ENCODE results near the gene XKR7. TPM values are rescaled to one million over a fixed set of nuclear protein-coding genes. Genes with fewer than 3 reads are reported as not detected.

Gene XKR7
- total and polyA plus RNA-seq, 10 of the 15 experiments (the other 5 are each of a cell fraction or from before 2014, with no cell fraction given) = not detected

DNA sequence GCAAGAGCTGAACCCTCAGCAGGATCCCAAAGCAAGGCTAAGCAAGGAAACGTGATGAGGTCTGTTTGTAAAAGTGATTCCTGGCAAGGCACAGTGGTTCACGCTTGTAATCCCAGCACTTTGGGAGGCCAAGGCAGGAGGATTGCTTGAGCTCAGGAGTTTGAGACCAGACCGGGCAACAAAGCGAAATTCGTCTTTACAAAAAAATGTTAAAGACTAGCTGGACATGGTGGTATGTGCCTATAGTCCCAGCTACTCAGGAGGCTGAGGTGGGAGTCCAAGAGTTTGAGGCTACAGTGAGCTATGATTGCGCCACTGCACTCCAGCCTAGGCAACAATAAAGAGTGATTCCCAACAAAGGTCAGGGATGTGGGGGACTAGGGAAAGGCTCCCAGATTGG is 4.1 kb upstream of the XKR7 start:
- DNase-seq (ENCODE audit: low read depth, low spot score) (no peak), FAIRE-seq (no peak), ATAC-seq (no peak)
- no TSS peak for BruUV-seq (replicated peaks)
- TF ChIP-seq NR2C2 (IDR thresholded peaks at IDR 0.05; ENCODE audit: borderline replicate concordance, control insufficient read depth, insufficient read length, low read depth) (no peak), ZZZ3 (IDR thresholded peaks at IDR 0.05; ENCODE audit: control insufficient read depth, insufficient read length, low read depth) (no peak)
- TF ChIP-seq, protein P1, sequence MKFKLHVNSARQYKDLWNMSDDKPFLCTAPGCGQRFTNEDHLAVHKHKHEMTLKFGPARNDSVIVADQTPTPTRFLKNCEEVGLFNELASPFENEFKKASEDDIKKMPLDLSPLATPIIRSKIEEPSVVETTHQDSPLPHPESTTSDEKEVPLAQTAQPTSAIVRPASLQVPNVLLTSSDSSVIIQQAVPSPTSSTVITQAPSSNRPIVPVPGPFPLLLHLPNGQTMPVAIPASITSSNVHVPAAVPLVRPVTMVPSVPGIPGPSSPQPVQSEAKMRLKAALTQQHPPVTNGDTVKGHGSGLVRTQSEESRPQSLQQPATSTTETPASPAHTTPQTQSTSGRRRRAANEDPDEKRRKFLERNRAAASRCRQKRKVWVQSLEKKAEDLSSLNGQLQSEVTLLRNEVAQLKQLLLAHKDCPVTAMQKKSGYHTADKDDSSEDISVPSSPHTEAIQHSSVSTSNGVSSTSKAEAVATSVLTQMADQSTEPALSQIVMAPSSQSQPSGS (IDR thresholded peaks at IDR 0.05; ENCODE audit: low read length) = no peak
- TF ChIP-seq, protein P2, sequence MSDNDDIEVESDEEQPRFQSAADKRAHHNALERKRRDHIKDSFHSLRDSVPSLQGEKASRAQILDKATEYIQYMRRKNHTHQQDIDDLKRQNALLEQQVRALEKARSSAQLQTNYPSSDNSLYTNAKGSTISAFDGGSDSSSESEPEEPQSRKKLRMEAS (IDR thresholded peaks at IDR 0.05; ENCODE audit: low read depth, low read length) = no peak
- TF ChIP-seq, protein P3, sequence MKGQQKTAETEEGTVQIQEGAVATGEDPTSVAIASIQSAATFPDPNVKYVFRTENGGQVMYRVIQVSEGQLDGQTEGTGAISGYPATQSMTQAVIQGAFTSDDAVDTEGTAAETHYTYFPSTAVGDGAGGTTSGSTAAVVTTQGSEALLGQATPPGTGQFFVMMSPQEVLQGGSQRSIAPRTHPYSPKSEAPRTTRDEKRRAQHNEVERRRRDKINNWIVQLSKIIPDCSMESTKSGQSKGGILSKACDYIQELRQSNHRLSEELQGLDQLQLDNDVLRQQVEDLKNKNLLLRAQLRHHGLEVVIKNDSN (IDR thresholded peaks at IDR 0.05; ENCODE audit: borderline replicate concordance, extremely low read length, insufficient read depth, low read depth, low read length) = no peak
- in situ Hi-C loops (cut with MboI) = no loop called here
- Histone ChIP-seq H3K27ac (ENCODE audit: control insufficient read depth, insufficient read depth) (no peak overlapping the region), H3K36me3 (ENCODE audit: control insufficient read depth in 2 of 2, insufficient read depth in 2 of 2, low read length in 1 of 2) (no peaks in the 10 kb centered on the region), H4K20me1 (ENCODE audit: control insufficient read depth, insufficient read depth) (no peaks in the 10 kb centered on the region), H3K27me3 (replicated peaks in 1 of 2; ENCODE audit: control insufficient read depth in 2 of 2, insufficient read depth in 2 of 2, low read length in 1 of 2) (peaks cover 0 to 2% of the 10 kb centered on the region in 2 experiments), H3K79me2 (ENCODE audit: control insufficient read depth, insufficient read depth, low read length) (no peaks in the 10 kb centered on the region), H3K4me3 (no peak overlapping the region), H3K9ac (ENCODE audit: control insufficient read depth, insufficient read depth, low read length) (no peak overlapping the region), H2AFZ (ENCODE audit: control insufficient read depth, low read depth, low read length) (no peak overlapping the region), H3K4me2 (ENCODE audit: control insufficient read depth, insufficient read depth) (no peak overlapping the region), H3K4me1 (ENCODE audit: control insufficient read depth, insufficient read depth, low read length) (no peaks in the 10 kb centered on the region), H3K9me3 (replicated peaks; ENCODE audit: control insufficient read depth, insufficient read depth, low read length) (no peaks in the 10 kb centered on the region)
- 16% methylated on average over 6 of the region's 6 CpGs for whole genome bisulfite sequencing (ENCODE audit: insufficient coverage, insufficient replicate concordance, low lambda C conversion rate, missing lambda C conversion rate)
- POLR2A ChIA-PET = no interaction called here
- SMC1A ChIA-PET (ENCODE audit: uncharacterized antibody, unreplicated experiment) = interaction anchor here (1.0 to 1.5 kb wide), 2 partner anchors 8 to 13 kb away, joined by 4 to 5 read pairs; no protein-coding TSS in a partner anchor
- RAD21 ChIA-PET (ENCODE audit: unreplicated experiment) = interaction anchor here (1.1 kb wide), 1 partner anchor 19 kb away, joined by 4 read pairs; no protein-coding TSS in a partner anchor
- CTCF ChIA-PET = interaction anchor here (0.8 to 2.6 kb wide), 7 partner anchors 12 to 690 kb away, joined by 3 to 10 read pairs (median 6); partner anchors contain the start of gene PDRG1
- intact Hi-C loops (cut with micrococcal nuclease; ENCODE audit: unreplicated experiment) = no loop called here

All from GM12878 (cell line).